KMS-11 (cell line): ENCODE measurements around the gene TRAK2.

Experiments used
- H2AFZ ChIP-seq: fragments of 200-600 bp; sonication (generic); 2 replicates; pipeline ENCODE4 v1.6.1; 2016; ENCODE audit warnings: antibody characterized with exemption, mixed run types, low read depth
- H3K27ac ChIP-seq: fragments of 200-600 bp; sonication (generic); 2 replicates; pipeline ENCODE4 v1.6.1; 2016; ENCODE audit warnings: mild to moderate bottlenecking, mixed run types
- H3K27me3 ChIP-seq: fragments of 200-600 bp; sonication (generic); 2 replicates; pipeline ENCODE4 v1.6.1; 2017; ENCODE audit warnings: mild to moderate bottlenecking, low read depth, mixed run types, moderate library complexity; ENCODE audit not compliant: insufficient read depth
- H3K36me3 ChIP-seq: fragments of 200-600 bp; sonication (generic); 2 replicates; pipeline ENCODE4 v1.6.1; 2017; ENCODE audit warnings: mild to moderate bottlenecking, mixed run types; ENCODE audit not compliant: insufficient read depth
- H3K4me1 ChIP-seq: fragments of 200-600 bp; sonication (generic); 2 replicates; pipeline ENCODE4 v1.6.1; 2016; ENCODE audit warnings: mild to moderate bottlenecking, low read depth, mixed run types; ENCODE audit not compliant: poor library complexity, severe bottlenecking
- H3K4me2 ChIP-seq: fragments of 200-600 bp; sonication (generic); 2 replicates; pipeline ENCODE4 v1.7.0; 2016; ENCODE audit warnings: mild to moderate bottlenecking, mixed run types
- H3K4me3 ChIP-seq: fragments of 200-600 bp; sonication (generic); IDR thresholded peaks from 2 replicates; pipeline ENCODE4 v1.6.1; 2017; ENCODE audit warnings: low read depth, low read length, mixed read lengths; ENCODE audit not compliant: insufficient read depth
- H3K79me2 ChIP-seq: fragments of 200-600 bp; sonication (generic); 2 replicates; pipeline ENCODE4 v1.6.1; 2016; ENCODE audit warnings: low read depth, mixed run types; ENCODE audit not compliant: insufficient read depth
- H3K9ac ChIP-seq: fragments of 200-600 bp; sonication (generic); 2 replicates; pipeline ENCODE4 v1.6.1; 2016; ENCODE audit warnings: mild to moderate bottlenecking, mixed run types
- H4K20me1 ChIP-seq: fragments of 200-600 bp; sonication (generic); 2 replicates; pipeline ENCODE4 v1.6.1; 2016; ENCODE audit warnings: mild to moderate bottlenecking, mixed run types; ENCODE audit not compliant: insufficient read depth
- TF ChIP-seq, protein P1 (sequence below): fragments of 200-600 bp; sonication (generic); conservative IDR thresholded peaks from 2 replicates; pipeline ENCODE4 v1.6.1; 2017; ENCODE audit warnings: low read depth, mild to moderate bottlenecking, antibody characterized with exemption, low read length, moderate library complexity, mixed read lengths

The TRAK2 gene

DNA sequence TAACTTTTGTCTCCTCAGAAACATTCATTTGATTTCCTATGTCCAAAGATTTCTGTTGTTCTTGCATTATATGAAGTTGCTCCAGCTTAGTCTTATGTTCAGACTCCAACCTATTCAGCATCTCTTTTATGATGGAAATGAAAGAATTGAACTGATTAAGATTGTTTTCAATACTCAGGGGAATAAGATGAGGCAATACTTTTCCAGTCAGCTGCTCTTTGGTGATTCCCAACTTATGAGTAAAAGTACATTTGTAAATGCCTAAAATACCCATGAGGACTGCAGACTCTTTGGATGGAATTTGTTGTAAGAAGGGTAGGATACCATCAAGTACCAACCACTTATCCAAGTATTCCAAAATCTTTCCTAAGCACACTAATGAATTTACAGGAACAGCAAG is 39.8 kb downstream of the TRAK2 start:
- Histone ChIP-seq H3K4me3 (no peak overlapping the region), H4K20me1 (no peaks in the 10 kb centered on the region), H3K9ac (no peak overlapping the region), H3K27me3 (no peaks in the 10 kb centered on the region), H3K36me3 (no peaks in the 10 kb centered on the region), H3K79me2 (no peaks in the 10 kb centered on the region; the same call in 1 of the 2 replicates), H3K4me1 (peaks cover 13% of the 10 kb centered on the region), H2AFZ (no peak overlapping the region), H3K27ac (no peak overlapping the region), H3K4me2 (no peak overlapping the region)
- TF ChIP-seq, protein P1, sequence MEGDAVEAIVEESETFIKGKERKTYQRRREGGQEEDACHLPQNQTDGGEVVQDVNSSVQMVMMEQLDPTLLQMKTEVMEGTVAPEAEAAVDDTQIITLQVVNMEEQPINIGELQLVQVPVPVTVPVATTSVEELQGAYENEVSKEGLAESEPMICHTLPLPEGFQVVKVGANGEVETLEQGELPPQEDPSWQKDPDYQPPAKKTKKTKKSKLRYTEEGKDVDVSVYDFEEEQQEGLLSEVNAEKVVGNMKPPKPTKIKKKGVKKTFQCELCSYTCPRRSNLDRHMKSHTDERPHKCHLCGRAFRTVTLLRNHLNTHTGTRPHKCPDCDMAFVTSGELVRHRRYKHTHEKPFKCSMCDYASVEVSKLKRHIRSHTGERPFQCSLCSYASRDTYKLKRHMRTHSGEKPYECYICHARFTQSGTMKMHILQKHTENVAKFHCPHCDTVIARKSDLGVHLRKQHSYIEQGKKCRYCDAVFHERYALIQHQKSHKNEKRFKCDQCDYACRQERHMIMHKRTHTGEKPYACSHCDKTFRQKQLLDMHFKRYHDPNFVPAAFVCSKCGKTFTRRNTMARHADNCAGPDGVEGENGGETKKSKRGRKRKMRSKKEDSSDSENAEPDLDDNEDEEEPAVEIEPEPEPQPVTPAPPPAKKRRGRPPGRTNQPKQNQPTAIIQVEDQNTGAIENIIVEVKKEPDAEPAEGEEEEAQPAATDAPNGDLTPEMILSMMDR, result no peak

DNA sequence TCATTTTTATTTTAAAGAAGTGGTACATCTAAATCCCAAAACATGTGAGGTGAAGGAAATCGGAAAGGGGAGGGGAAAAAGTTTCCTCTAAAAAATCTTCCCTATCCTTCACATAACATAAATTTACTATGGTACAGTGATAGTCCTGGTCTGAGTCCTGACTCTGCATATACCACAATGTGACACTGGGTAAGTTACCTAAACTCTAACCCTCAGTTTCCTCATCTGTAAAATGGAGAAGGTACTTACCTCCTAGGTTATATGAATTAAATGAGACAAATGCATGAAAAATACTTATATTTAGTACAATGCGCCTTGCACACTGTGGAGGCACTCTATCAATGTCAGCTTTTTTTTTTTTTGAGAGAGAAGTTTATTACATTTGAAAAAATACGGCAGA is 42.3 kb downstream of the TRAK2 start:
- no peaks in the 10 kb centered on the region; the same call in 1 of the 2 replicates for H3K79me2 ChIP-seq
- H3K27ac ChIP-seq, result no peak overlapping the region
- H4K20me1 ChIP-seq, result no peaks in the 10 kb centered on the region
- H3K9ac ChIP-seq, result no peak overlapping the region
- H3K4me1 ChIP-seq, result peaks cover 11% of the 10 kb centered on the region
- no peak overlapping the region for H3K4me3 ChIP-seq
- H2AFZ ChIP-seq, result no peak overlapping the region
- no peaks in the 10 kb centered on the region for H3K27me3 ChIP-seq
- TF ChIP-seq, protein P1, result no peak
- no peak overlapping the region for H3K4me2 ChIP-seq
- H3K36me3 ChIP-seq, result no peaks in the 10 kb centered on the region

DNA sequence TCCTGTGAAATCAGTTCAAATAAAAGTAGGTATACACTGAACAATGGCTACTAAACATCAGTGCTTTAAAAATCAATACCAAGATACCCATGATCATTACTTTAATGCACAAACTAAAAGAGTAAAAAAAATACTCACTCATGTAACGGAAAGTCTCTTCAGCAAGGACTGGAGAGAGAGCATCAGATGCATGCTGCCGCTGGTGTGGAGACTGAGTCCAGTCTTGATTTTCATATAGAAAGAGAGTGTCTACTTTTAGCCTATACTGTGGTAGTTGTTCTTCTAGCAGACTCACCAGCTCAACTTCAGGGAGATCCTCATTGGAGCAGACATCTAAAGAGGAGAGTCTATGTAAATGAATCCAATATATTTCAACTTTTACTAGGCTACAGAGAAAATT is 44.0 kb downstream of the TRAK2 start:
- no peak overlapping the region for H3K27ac ChIP-seq
- H3K4me1 ChIP-seq, result peaks cover 10% of the 10 kb centered on the region
- TF ChIP-seq, protein P1, result no peak
- no peaks in the 10 kb centered on the region for H3K27me3 ChIP-seq
- H4K20me1 ChIP-seq, result no peaks in the 10 kb centered on the region
- H3K36me3 ChIP-seq, result no peaks in the 10 kb centered on the region
- H3K4me2 ChIP-seq, result no peak overlapping the region
- no peak overlapping the region for H2AFZ ChIP-seq
- no peak overlapping the region for H3K9ac ChIP-seq
- no peaks in the 10 kb centered on the region for H3K79me2 ChIP-seq
- H3K4me3 ChIP-seq, result no peak overlapping the region

DNA sequence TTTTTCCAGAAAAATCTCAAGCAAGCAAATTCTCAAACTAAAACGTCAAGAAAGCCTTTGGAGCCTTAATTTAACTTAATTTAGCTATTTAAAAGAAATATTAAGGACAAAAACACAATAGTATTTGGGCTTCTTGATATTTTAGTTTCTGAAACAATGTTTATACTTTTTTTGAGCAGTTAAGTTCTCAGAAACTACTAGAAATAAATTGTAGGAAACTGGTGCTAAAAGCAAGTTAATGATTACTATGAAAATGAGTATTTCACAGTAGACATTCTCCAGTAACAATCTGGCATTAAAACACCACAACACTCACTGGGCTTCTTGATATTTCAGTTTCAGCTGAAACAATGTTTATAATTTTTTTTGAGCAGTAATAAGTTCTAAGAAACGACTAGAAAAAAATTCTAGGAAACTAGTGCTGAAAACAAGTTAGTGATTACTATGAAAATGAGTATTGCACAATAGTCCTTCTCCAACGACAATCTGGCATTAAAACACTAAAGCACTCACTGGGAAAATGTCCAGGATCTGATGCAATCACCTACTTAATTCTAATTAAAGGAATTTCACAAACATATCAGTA is 45.1 kb downstream of the TRAK2 start:
- no peak overlapping the region for H3K4me2 ChIP-seq
- H3K27ac ChIP-seq, result no peak overlapping the region
- TF ChIP-seq, protein P1, result no peak
- H3K4me1 ChIP-seq, result peaks cover 10% of the 10 kb centered on the region
- no peak overlapping the region for H3K9ac ChIP-seq
- no peaks in the 10 kb centered on the region for H3K36me3 ChIP-seq
- no peaks in the 10 kb centered on the region for H3K27me3 ChIP-seq
- no peak overlapping the region for H2AFZ ChIP-seq
- no peaks in the 10 kb centered on the region for H3K79me2 ChIP-seq
- no peaks in the 10 kb centered on the region for H4K20me1 ChIP-seq
- no peak overlapping the region for H3K4me3 ChIP-seq
